GM21423 (cell line): ENCODE results near the gene RBMS3.
"Not testable (repeated sequence)": the region's sequence is repeated elsewhere in the genome, so short reads cannot be mapped to it uniquely, and the experiment has no call there.

ENCODE experiments used
- ATAC-seq: cut with Tn5 transposase; IDR thresholded peaks from one replicate; pipeline ENCODE4 v1.9.1; 2021; ENCODE audit warnings: mild to moderate bottlenecking, moderate library complexity; ENCODE audit not compliant: unreplicated experiment

RBMS3 gene

DNA sequence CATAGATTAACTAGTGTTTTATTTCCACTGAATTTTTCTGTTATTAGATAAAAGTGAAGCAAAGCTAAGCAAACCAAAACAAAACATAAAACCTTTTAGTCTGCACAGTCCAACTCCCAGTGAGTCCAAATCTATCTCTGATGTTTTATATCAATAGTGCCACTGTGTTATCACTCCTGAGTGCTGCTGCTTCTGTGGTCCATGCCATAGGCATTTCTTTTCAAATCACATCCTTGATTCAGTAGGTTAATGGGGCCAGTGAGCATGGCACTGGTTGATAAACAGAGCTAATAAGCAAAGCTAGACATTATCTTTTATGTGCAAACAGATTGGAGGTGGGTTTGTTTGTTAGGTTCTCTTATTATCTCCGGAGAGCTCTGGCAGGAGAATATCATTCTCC is 30.0 kb downstream of the RBMS3 start:
- no peak for ATAC-seq

DNA sequence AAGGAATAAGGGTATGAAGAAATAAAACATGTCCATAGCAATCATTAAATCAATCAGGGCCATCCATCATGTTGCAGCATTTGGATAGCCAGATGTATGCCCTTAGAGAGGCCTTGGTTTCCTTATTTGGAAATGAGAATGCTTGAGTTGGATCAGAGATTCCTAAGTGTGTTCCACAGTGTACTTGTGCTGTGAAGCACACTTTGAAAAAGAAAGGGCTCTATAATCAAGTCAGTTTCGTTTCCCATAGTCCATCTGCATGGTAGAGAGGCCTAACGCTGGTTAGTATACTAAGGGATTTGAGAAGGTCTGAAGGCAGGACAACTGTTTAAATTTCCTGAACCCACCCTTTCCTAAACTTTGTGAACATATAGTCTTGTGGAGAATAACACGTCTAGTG is 30.9 kb downstream of the RBMS3 start:
- ATAC-seq: no peak

DNA sequence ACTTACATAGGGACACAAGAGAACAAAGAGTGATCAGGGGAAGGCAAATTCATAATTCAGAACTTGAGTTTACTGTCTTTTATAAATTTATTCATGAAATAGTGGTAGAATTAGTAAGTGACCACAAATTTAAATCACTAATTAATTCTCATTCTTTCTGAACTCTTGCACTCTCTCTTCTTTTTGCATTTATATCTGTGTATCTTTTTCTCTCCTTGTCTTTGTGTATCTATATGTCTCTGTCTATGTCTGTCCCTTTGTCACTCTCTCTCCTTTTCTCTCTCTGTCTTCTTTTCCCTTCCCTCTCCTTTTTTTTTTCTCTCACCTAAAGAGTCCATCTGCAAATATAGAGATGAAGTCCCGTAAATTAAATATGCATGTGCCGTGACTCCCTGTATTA is 31.5 kb downstream of the RBMS3 start:
- no peak for ATAC-seq

DNA sequence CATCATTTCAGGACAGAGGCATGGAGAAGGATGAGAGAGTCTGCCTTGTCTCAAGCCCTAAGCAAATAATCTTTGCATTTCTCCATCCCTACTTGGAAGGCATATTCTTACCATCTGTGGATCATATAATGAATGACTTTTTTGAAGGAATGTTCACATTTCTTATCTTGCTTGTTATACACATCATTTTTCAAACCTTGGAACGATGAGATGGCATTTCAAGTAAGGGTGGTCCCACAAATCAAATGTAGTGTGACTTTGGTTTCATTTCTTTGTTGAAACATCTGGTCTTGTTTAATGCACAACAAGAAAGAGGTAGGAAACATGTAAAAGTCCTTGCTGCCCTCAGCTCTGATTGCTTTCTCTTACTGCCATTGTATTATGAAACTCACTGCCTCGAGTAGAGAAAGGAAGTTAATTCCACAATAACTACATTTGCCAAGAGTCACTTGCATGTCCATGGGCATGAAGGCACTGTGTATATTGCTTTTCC is 32.1 kb downstream of the RBMS3 start:
- ATAC-seq: no peak

DNA sequence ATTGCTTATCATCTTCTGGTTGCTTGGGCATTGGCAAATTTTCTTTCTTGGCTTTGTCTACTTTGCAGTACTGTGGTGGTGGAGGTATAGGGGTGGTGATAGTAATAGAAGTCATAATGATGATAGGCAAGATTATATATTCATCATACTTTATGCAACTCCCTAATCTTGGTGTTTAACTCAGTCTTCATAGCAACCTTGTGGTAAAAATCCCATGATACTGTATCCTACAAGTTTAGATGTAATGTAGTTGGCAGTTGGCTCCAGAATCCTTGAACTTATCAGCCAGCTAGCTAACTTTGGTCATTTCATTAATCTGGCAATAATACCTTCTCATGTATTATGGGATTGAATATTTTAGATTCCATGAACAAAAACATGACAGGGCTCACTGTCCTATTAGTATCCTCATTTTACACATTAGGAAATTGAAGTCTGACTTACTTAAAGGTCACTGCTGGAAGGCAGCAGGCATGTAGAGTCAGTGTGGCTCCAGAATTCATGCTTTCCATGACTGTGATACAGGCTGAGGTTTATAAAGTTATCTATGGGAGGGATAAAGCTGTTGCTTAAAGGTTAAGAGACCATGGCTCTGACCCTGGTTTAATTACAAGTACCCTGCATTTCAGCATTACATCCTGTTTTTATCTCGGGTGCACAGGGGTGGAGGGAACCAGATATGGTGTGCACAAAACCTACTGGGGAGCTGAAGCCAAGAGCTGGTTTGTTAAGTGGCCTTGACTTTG is 33.3 kb downstream of the RBMS3 start:
- ATAC-seq: no peak

GRCh38 chr3:29314727-29315088 is 33.8 kb downstream of the RBMS3 start:
- ATAC-seq: no peak

- ATAC-seq: no peak
These were observed 36.8 kb downstream of the RBMS3 start for GRCh38 chr3:29317659-29318173.

DNA sequence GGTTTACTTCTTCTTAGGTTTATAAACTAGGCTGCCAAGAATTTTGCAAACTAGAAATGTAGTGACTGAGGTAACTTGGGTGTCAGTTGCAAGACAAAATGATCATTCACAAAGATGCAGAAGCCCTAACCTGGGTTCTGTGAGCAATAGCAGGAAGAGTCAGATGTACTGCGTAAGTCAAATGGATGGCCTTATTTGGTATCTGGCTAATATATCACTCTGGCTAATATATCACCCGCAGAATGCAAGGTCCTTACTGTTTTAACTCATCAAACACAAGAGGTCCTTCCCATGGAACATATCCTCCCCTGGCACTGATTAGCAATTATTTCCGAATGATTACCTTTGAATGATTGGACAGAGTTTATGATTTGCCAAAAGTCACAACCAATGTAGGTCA is 37.4 kb downstream of the RBMS3 start:
- no peak for ATAC-seq

- peak; percentile 59 for ATAC-seq
These were observed 38.4 kb downstream of the RBMS3 start for GRCh38 chr3:29319262-29319661.

DNA sequence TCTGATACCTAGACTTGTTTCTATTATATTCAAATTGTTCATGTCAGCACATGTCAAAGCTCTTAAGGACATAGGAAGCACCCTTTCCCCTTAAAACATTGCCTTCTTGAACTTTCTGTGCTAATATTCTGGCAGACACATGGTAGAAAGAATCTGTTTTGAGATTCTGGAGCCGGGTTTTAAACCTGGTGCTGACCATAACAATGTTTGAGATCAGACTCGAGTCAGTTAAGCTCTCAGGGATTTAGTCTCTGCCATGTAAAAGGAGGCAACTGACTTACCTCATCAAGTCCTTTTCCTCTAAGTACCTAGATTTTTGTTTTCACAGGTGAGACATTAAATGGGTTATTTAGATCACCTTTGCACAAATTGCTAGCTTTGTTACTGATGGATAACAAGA is 38.9 kb downstream of the RBMS3 start:
- no peak for ATAC-seq

- ATAC-seq: no peak
These were observed 41.7 kb downstream of the RBMS3 start for GRCh38 chr3:29322586-29322985.

- ATAC-seq: peak; percentile 97
These were observed 43.3 kb downstream of the RBMS3 start for GRCh38 chr3:29324180-29324651.

DNA sequence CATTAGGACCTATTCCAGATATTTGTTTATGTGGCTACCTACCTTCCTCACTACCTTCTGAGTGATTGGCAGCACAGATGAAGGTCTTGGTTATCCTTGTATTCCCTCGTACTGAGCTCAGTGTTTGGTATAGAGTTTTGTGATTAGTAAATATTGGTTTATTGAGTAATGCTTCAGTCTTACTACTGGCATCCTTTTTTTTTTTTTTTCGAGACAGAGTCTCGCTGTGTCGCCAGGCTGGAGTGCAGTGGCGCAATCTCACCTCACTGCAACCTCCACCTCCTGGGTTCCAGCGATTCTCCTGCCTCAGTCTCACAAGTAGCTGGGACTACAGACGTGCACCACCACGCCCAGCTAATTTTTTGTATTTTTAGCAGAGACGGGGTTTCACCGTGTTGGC is 45.7 kb downstream of the RBMS3 start:
- ATAC-seq: not testable (repeated sequence)

- no peak for ATAC-seq
These were observed 49.4 kb downstream of the RBMS3 start for GRCh38 chr3:29329986-29330890.

DNA sequence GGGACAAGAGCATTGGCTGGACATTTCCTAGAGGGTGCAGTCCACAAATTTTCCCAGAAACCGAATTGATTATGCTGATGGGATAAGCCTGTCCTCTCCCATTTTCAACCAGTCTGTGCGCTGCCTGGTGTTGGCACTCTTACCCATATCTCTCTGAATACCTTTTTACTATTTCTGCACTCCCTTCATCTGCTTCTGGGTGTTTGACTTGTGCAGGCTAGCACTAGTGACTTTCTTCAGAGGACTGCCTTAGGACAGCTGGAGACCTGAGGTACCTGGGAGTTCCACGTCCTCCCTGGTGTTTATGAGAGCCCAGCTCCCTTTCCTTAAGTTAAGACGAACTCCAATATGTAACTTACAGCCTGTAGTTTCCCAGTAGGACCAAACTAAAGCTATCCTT is 50.2 kb downstream of the RBMS3 start:
- no peak for ATAC-seq

DNA sequence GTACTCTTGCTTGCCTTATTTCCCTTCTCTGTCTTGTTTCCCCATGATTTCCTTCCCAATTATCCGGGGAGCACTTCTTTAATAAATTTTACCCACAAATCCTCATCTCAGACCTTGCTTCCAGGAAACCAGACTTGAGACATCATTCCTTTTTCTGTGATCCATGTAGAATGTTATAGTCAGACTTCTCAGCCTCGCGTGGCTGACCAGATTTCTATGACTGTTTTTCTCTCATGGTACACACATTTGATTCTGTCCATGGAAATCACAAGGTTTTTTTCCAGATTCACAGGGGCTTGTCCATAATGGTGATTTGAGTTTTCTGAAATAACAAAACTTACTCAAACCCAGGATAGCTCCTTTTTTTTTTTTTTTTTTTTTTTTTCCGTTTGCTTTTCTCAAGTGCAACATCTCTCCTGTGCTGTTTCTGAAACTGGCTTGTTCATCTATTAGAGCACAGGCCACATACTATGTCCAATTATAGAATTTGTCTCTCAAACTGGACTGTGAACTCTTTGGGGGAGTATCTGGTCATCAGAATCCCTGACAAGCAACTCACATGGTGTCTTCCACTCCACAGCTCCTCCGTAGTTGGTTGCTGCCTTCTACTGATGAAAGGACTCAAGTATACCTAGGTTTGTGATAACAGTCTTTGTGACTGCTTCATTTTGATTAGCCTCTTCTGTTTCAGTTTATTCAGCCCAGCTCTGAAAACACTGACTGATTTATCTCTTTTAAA is 50.8 kb downstream of the RBMS3 start:
- no peak for ATAC-seq

GRCh38 chr3:29332195-29332637 is 51.3 kb downstream of the RBMS3 start:
- ATAC-seq: no peak

GRCh38 chr3:29333576-29333975 is 52.7 kb downstream of the RBMS3 start:
- ATAC-seq: no peak

DNA sequence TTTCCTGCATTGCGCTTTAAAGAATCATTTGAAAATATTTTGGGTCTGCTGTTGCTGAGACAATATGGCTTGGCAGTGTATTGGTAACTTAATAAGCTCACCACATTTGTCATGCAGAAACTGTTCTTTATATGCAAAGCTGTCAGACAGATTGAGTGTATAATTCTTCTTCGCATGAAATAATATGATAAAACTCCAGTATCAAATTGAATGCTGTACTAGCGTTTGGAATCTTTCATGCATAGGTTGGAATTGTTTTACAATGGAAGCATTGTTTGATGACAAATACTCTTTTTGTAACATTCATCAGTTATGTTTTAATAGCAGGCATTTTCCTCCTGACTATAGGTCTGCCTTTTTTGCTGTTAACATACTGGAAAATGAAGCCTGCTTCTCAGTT is 53.8 kb downstream of the RBMS3 start:
- ATAC-seq: no peak

GRCh38 chr3:29335438-29335837 is 54.6 kb downstream of the RBMS3 start:
- ATAC-seq: no peak

- ATAC-seq: no peak
These were observed 55.1 kb downstream of the RBMS3 start for GRCh38 chr3:29335943-29336342.
